ENCODE data around the gene DAGLA. TPM values are rescaled to one million over a fixed set of nuclear protein-coding genes. Genes with fewer than 3 reads are reported as not detected.

Gene DAGLA
- total RNA-seq, 8 experiments from 2014 or later = 2.0 to 5.0 (median 2.6) TPM

DNA sequence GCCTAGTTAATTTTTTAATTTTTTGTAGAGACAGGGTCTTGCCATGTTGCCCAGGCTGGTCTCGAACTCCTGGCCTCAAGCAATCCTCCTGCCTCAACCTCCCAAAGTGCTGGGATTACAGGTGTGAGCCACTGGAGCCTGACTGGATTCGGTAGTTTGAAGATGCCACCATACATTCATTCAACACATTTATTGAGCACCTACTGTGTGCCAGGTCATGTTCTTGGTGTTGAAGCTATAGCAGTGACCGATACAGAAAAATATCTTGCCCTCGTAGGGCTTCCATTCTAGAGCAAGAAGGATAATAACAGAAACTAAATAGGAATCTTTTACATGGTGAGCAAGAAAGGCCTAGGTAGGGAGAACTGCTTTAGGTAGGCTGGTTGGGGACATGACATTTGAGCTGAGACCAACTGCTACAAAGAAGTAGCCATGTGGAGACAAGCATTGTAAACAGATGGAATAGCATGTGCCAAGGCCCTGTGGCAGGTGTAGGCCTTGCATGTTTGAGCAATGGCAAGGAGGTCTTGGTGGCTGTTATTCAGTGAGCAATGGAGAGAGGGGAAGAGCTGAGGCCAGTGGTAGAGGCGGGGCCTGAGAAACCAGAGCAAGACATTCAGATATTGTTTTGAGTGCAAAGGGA is 70.6 kb downstream of the DAGLA start:
- no peak overlapping the region for H3K4me3 ChIP-seq
- WGBS, 10 experiments = 89 to 100% (median 97%) methylated on average over 2 to 5 of the region's 5 CpGs; no CpG with 5 or more reads in 3 of the 10 experiments
- H3K4me1 ChIP-seq (replicated peaks in 1 of 2) = peaks cover 31 to 57% of the 10 kb centered on the region in 2 donors
- peak overlapping the region in 1 of 2 donors; percentile 73 for H3K27ac ChIP-seq
- no peak for ATAC-seq (replicated peaks in 6 of 8)
- in situ Hi-C loops (cut with MboI; ENCODE audit: low pct_unique_long_range_greater_than_20kb in 2 of 9, low sequenced_read_pairs in 9 of 9, unreplicated experiment in 9 of 9) = no loop called here

- 73 to 93% (median 83%) methylated on average over 1 to 13 of the region's 14 CpGs; no CpG with 5 or more reads in 3 of the 10 experiments for WGBS, 10 experiments
- no peak for ATAC-seq (replicated peaks in 6 of 8)
- no peak overlapping the region for H3K27ac ChIP-seq
- H3K4me1 ChIP-seq (replicated peaks in 1 of 2) = peaks cover 26 to 53% of the 10 kb centered on the region in 2 donors
- no peak overlapping the region for H3K4me3 ChIP-seq
- in situ Hi-C loops (cut with MboI; ENCODE audit: low pct_unique_long_range_greater_than_20kb in 2 of 9, low sequenced_read_pairs in 9 of 9, unreplicated experiment in 9 of 9) = no loop called here
These were observed 71.2 kb downstream of the DAGLA start for GRCh38 chr11:61751384-61751783.

GRCh38 chr11:61752117-61752924 is 72.1 kb downstream of the DAGLA start, which contains the start of gene MYRF:
MYRF (plus strand) TSS chr11:61752636; CDS start chr11:61752745, 109 bp downstream.
- Histone ChIP-seq H3K4me3 (peak within 1 kb of the TSS; percentile 39 to 49 (median 43)), H3K4me1 (replicated peaks in 1 of 2) (peaks cover 26 to 58% of the 10 kb centered on the region in 2 donors), H3K27ac (no peak within 1 kb of the TSS)
- peak; percentile 60 to 93 (median 70) for ATAC-seq (replicated peaks in 6 of 8)
- in situ Hi-C loops (cut with MboI; ENCODE audit: low pct_unique_long_range_greater_than_20kb in 2 of 9, low sequenced_read_pairs in 9 of 9, unreplicated experiment in 9 of 9) = no loop called here
- WGBS, 10 experiments = 0 to 20% (median 10%) methylated on average over 1 to 2 of the region's 93 CpGs; no CpG with 5 or more reads in 7 of the 10 experiments

DNA sequence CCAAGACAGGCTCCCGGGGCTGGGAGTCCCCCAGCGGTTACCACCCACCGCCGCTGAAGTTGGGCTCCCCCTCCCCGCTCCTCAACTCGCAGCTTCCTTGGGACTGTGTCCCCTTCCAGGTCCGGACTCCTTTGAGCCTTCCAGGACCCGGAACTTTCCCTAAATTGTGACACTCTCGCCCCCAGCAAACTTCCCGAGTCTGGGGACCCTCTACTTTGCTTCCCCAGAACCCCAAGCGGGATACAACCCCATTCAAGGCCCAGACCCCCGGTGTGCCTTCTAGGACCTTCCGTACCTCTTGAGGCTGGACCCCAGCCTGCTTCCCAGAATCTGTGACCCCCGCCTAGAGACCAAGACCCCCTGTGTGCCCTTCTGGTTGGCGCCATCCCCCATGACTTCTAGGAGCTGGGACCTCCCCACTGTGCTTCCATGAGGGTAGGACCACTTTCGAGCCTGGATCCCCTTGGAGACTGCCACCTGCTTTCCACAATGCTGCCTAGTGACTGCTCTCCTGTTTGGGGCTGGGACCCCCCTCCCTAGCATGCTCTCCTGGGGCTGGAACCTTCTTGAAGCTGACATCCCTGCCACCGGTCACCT is 72.8 kb downstream of the DAGLA start:
- 0 to 100% (median 38%) methylated on average over 1 to 3 of the region's 17 CpGs; no CpG with 5 or more reads in 6 of the 10 experiments for WGBS, 10 experiments
- H3K4me3 ChIP-seq = peak overlapping the region; percentile 39 to 49 (median 43)
- H3K4me1 ChIP-seq (replicated peaks in 1 of 2) = peaks cover 20 to 52% of the 10 kb centered on the region in 2 donors
- in situ Hi-C loops (cut with MboI; ENCODE audit: low pct_unique_long_range_greater_than_20kb in 2 of 9, low sequenced_read_pairs in 9 of 9, unreplicated experiment in 9 of 9) = no loop called here
- ATAC-seq (replicated peaks in 6 of 8) = peak in 2 of 8 experiments; percentile 0 to 3
- H3K27ac ChIP-seq = no peak overlapping the region

GRCh38 chr11:61753672-61754071 is 73.5 kb downstream of the DAGLA start:
- in situ Hi-C loops (cut with MboI; ENCODE audit: low pct_unique_long_range_greater_than_20kb in 2 of 9, low sequenced_read_pairs in 9 of 9, unreplicated experiment in 9 of 9) = no loop called here
- ATAC-seq (replicated peaks in 6 of 8) = no peak
- Histone ChIP-seq H3K4me1 (replicated peaks in 1 of 2) (peaks cover 15 to 45% of the 10 kb centered on the region in 2 donors), H3K27ac (no peak overlapping the region), H3K4me3 (no peak overlapping the region)
- WGBS, 10 experiments = 60 to 100% (median 83%) methylated on average over 1 to 3 of the region's 5 CpGs; no CpG with 5 or more reads in 7 of the 10 experiments

GRCh38 chr11:61754534-61755482 is 74.6 kb downstream of the DAGLA start:
- 50 to 64% methylated on average over 1 to 3 of the region's 31 CpGs; no CpG with 5 or more reads in 8 of the 10 experiments for WGBS, 10 experiments
- Histone ChIP-seq H3K4me1 (replicated peaks in 1 of 2) (peaks cover 4 to 34% of the 10 kb centered on the region in 2 donors), H3K27ac (no peak overlapping the region), H3K4me3 (no peak overlapping the region)
- in situ Hi-C loops (cut with MboI; ENCODE audit: low pct_unique_long_range_greater_than_20kb in 2 of 9, low sequenced_read_pairs in 9 of 9, unreplicated experiment in 9 of 9) = no loop called here
- ATAC-seq (replicated peaks in 6 of 8) = no peak

GRCh38 chr11:61756147-61756451 is 75.9 kb downstream of the DAGLA start:
- Histone ChIP-seq H3K4me3 (no peak overlapping the region), H3K27ac (no peak overlapping the region), H3K4me1 (replicated peaks in 1 of 2) (peaks cover 0 to 32% of the 10 kb centered on the region in 2 donors)
- in situ Hi-C loops (cut with MboI; ENCODE audit: low pct_unique_long_range_greater_than_20kb in 2 of 9, low sequenced_read_pairs in 9 of 9, unreplicated experiment in 9 of 9) = no loop called here
- ATAC-seq (replicated peaks in 6 of 8) = no peak
- WGBS, 10 experiments = 70% methylated on average over 2 of the region's 4 CpGs; no CpG with 5 or more reads in 9 of the 10 experiments

DNA sequence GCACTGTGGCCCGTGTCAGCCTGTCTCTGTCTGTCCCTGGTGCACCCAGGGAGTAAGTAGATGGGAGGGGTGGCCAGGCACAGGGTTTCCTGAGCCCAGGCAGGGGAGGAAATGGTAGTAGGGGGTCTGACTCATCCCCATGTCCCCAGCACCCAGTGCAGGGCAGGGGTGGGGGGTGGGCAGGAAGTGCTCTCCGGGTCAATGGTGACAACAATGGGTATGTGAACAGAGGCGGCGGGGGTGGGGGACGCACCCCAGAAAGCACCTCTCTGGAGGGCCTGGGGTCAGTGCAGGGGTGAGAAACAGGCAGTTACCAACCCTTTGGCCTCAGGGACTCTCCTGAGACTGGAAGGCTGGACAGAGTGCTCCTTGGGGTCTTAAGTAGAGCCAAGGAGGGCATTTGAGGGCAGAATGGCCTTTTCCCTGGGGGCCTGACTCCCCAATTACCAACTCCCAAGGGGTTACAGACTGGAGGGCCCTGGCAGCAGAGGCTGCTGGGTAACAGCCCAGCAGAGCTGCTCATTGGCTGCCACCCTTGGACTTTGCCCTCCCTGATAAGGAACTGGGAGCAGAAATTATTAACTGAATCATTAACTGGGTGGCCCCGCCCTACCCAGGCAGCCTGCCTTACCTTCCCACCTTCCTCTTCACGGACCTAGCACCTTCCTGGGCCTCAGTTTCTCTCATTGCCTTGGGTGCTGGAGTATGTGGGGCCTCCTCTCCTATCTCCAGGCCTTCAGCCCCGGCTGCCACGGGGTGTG is 76.4 kb downstream of the DAGLA start:
- peak in 4 of 8 experiments; percentile 16 to 40 (median 24) for ATAC-seq (replicated peaks in 6 of 8)
- 33 to 100% (median 77%) methylated on average over 1 to 3 of the region's 9 CpGs; no CpG with 5 or more reads in 6 of the 10 experiments for WGBS, 10 experiments
- H3K4me3 ChIP-seq = no peak overlapping the region
- H3K4me1 ChIP-seq (replicated peaks in 1 of 2) = peaks cover 0 to 36% of the 10 kb centered on the region in 2 donors
- in situ Hi-C loops (cut with MboI; ENCODE audit: low pct_unique_long_range_greater_than_20kb in 2 of 9, low sequenced_read_pairs in 9 of 9, unreplicated experiment in 9 of 9) = no loop called here
- no peak overlapping the region for H3K27ac ChIP-seq

GRCh38 chr11:61757213-61757862 is 77.1 kb downstream of the DAGLA start:
- in situ Hi-C loops (cut with MboI; ENCODE audit: low pct_unique_long_range_greater_than_20kb in 2 of 9, low sequenced_read_pairs in 9 of 9, unreplicated experiment in 9 of 9) = no loop called here
- ATAC-seq (replicated peaks in 6 of 8) = no peak
- whole genome bisulfite sequencing, 10 experiments = 60 to 100% (median 90%) methylated on average over 1 to 6 of the region's 15 CpGs; no CpG with 5 or more reads in 3 of the 10 experiments
- H3K4me3 ChIP-seq = no peak overlapping the region
- H3K27ac ChIP-seq = no peak overlapping the region
- H3K4me1 ChIP-seq (replicated peaks in 1 of 2) = peaks cover 0 to 37% of the 10 kb centered on the region in 2 donors

DNA sequence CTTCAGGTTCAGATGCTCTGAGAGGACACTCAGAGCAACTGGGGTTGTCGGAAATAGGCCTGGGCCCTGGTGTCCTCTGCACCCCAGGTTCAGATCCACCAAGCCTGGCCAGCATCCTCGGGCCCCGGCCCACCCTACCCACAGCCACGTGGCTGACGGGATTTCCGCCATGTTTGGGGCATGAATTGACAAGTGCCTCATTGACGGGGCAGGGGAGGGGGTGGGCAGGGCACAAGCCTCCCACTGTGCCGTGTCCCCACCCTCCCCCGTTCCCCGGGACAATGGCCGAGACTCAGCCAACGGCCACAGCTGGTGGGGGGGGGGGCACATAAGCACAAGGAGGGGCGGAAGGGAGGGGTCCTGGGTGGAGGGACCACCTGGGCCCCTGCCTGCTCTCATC is 80.8 kb downstream of the DAGLA start:
- WGBS, 10 experiments = no CpG with 5 or more reads among the region's 13 CpGs
- H3K4me3 ChIP-seq = no peak overlapping the region
- in situ Hi-C loops (cut with MboI; ENCODE audit: low pct_unique_long_range_greater_than_20kb in 2 of 9, low sequenced_read_pairs in 9 of 9, unreplicated experiment in 9 of 9) = no loop called here
- peaks cover 17 to 47% of the 10 kb centered on the region in 2 donors for H3K4me1 ChIP-seq (replicated peaks in 1 of 2)
- no peak overlapping the region for H3K27ac ChIP-seq
- no peak for ATAC-seq (replicated peaks in 6 of 8)

DNA sequence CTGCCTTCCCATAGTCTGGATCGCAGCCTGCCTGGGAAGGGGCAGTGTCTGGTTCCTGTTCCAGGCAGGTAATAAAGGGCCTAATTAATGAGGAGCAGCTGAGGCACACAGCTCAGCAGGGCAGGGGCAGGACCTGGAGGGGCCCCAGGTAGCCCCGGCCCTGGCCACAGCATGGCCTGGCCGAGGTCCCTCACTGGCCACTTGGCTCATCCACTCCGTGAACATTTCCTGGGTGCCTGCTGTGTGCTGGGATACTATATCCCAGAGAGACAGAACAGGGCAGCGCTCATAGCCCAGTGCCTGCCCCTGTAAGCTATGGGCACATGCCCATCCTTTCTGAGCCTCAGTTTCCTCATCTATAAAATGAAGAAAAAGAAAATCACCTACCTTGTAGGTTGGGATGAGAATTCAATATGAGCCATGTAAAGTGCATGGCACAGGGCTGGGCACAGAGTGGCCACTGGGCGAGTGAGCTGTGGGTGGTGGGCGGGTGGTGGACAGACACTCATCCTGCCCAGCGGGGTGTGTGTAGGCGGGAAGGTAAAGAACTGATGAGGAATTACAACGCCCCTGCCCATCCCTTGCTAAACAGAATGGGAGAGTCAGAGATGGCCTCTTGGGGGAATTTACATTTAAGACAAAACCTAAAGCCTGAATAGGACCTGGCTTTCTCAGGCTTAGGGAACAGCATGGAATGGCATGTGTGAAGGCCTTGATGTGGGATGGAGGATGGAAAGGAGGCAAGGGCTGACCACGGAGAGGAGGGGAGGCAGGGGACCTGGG is 81.4 kb downstream of the DAGLA start:
- peak in 4 of 8 experiments; percentile 3 to 77 (median 51) for ATAC-seq (replicated peaks in 6 of 8)
- Histone ChIP-seq H3K4me1 (replicated peaks in 1 of 2) (peaks cover 18 to 44% of the 10 kb centered on the region in 2 donors), H3K4me3 (no peak overlapping the region), H3K27ac (no peak overlapping the region)
- in situ Hi-C loops (cut with MboI; ENCODE audit: low pct_unique_long_range_greater_than_20kb in 2 of 9, low sequenced_read_pairs in 9 of 9, unreplicated experiment in 9 of 9) = no loop called here
- WGBS, 10 experiments = 20 to 100% (median 84%) methylated on average over 1 to 4 of the region's 11 CpGs; no CpG with 5 or more reads in 4 of the 10 experiments
